ENCODE results near the gene SLC25A31.

The SLC25A31 gene

GRCh38 chr4:127777487-127777886, 47.3 kb downstream of the SLC25A31 start:
- no peak for DNase-seq (ENCODE audit: low read depth in 2 of 2)

- DNase-seq (ENCODE audit: low read depth in 2 of 2), result no peak
Measured at GRCh38 chr4:127778102-127778501, 47.9 kb downstream of the SLC25A31 start.

- DNase-seq (ENCODE audit: low read depth in 2 of 2), result no peak
Measured at GRCh38 chr4:127780598-127780997, 50.4 kb downstream of the SLC25A31 start.

DNA sequence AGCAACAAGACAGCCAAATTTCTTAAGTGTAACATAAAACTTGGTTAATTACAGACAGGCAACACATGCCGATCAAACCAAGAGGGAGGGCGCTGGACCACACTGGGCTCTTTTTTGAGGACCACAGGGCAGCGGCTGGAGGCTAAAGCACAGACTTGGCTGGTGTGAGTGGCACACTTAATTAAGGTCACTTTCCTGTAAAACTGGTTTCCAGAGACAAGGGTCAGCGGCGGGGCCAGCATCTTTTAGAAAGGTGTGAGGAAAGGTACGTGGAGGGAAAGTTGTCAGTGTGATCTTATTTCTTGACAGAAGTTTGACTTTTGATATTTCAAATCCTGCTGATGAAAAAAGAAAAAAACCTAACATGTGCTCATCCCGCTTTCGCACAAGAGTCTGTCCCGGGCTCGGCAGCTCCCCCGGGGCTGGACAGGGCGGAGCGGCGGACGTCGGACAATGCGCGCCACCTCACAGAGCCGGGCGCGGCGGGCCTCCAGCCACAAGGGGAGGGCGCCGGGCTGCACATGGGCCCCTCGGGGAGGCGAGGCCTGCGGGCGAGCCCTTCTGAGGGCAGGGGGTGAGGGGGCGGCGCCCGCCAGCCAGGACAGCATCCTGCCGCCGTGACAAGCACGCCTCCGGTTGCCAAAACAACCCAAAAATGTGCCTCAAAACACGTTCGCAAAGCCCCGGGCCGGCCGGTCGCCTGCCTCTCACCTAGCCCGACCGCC, 51.3 kb downstream of the SLC25A31 start:
- DNase-seq (ENCODE audit: low read depth in 2 of 2), result no peak

DNA sequence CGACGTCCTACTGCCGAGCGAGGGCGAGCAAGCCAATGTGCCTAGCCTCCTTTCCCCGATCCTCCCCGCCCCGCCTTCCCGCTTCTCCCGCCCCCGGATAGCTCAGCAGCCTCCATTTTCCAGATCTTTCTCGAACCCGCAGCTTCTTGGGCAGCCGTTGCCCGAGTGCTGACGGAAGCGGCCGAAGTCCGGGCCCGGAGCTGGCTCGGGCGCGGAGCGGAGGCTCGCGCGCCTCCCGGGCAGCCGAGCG, 51.8 kb downstream of the SLC25A31 start:
- no peak for DNase-seq (ENCODE audit: low read depth in 2 of 2)

- no peak for DNase-seq (ENCODE audit: low read depth in 2 of 2)
Measured at GRCh38 chr4:127782275-127783025, 52.2 kb downstream of the SLC25A31 start, which contains the start of gene HSPA4L. HSPA4L (plus strand) TSS chr4:127782322; CDS start chr4:127782551, 229 bp downstream.

DNA sequence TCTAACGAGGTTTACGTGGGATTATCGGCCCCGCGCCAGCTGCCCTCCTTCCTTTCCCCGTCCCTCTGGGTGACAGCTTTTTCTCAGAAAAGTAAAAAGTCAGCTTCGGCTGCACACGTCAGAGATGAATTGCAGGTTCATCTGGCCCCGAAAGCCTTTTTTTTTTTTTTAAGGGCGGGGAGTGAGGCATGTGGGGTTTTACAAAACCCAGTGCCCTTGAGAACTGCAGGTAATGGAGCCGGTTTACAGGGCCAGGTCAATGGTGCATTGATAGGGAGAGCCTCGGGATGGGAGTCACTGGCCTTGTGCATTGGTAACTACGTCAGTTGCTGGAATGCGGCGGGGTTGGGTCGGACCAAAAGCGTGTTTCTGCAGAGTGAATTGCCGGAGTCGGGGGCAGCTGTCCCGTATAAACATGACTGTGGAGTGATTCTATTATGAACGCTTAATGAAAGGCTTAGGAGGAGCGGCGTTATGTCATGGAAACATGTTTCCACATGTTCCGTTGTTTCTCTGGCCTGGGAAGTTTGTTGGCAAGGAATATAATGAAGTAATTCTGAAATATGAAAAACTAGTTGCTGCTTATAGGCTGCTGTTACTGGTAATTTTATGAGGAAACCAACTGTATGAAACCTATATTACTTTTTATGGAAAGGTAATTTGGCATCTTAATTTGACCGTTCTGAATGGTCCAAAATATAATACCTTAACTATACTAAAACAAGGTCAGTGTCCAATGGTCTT, 53.0 kb downstream of the SLC25A31 start:
- DNase-seq (ENCODE audit: low read depth in 2 of 2), result no peak

- DNase-seq (ENCODE audit: low read depth in 2 of 2), result no peak
Measured at GRCh38 chr4:127783955-127784770, 54.0 kb downstream of the SLC25A31 start.

DNA sequence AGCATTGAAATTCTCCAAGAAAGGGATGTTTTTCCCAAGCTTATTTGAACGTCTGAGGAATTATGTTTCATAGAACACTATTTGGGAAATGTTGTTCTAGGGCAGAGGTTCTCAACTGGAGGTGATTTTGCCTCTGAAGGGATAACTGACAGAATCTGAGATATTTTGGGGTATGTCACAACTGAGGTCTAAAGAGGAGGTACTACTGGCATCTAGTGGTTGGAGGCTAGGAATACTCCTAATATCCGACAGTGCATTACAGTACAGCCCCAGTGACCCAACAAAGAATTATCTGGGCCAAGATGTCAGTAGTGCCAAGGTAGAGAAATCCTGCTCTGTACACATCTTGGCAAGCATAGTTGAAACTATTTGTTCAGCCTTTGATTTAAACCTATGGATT, 58.3 kb downstream of the SLC25A31 start:
- no peak for DNase-seq (ENCODE audit: low read depth in 2 of 2)

DNA sequence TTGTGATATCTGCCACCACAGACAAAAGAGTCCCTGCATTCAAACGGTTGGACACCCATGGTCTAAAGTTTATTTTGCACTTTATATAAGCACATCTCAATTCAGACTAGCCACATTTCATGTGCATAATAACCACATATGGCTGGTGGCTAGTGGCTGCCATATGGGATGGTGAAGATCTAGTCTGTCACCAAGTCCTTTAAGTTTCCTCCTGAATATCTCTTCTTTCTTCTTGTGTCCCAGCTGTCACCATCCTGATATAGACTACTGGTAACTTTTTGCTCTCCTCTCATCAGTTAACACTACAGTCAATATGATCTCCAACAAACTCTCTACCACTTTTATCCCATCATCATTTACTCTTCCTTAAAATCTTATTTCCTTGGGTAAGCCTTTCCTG, 61.2 kb downstream of the SLC25A31 start:
- DNase-seq (ENCODE audit: low read depth in 2 of 2), result no peak

GRCh38 chr4:127793528-127793927, 63.3 kb downstream of the SLC25A31 start:
- DNase-seq (ENCODE audit: low read depth in 2 of 2), result no peak

DNA sequence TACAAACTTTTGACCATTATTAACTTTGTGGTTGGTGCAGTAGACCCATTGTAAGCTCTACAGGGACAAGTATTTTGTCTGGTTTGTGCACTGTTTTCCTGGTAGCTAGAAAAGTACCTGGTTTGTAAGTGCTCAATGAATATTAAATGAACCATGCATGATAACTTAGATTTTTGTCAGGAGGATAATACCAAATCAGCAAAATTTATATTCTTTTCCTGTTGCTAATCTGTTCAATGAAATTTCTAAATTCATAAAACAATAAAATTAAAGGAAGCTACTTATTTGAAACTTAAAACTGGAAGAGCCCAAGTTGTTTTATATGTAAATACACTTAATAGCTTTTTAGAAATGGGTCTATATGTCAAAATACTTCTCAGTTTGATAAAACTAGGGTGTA, 69.5 kb downstream of the SLC25A31 start:
- no peak for DNase-seq (ENCODE audit: low read depth in 2 of 2)

GRCh38 chr4:127809173-127809800, 79.1 kb downstream of the SLC25A31 start:
- DNase-seq (ENCODE audit: low read depth in 2 of 2), result no peak

DNA sequence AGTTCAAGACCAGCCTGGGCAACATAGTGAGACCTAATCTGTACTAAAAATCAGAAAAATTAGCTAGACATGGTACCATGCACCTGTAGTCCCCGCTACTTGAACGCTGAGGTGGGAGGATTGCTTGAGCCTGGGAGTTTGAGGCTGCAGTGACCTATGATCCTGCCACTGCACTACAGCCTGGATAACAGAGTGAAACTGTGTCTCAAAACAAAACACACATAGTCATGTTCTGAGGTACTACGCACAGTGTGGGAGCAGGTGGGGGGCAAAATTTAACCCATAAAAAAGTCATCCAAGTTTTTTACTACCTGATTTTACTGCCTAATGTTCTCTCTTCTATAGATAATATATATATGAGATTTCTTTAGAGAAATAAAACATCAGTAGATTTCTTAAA, 80.4 kb downstream of the SLC25A31 start:
- DNase-seq (ENCODE audit: low read depth in 2 of 2), result no peak

- DNase-seq (ENCODE audit: low read depth in 2 of 2), result no peak
Measured at GRCh38 chr4:127822430-127822829, 92.2 kb downstream of the SLC25A31 start.
